Kidney capillary endothelial cell (primary cell): ENCODE results near the gene DCBLD1.
"Not testable (repeated sequence)": the region's sequence is repeated elsewhere in the genome, so short reads cannot be mapped to it uniquely, and the experiment has no call there.

ENCODE experiments used
- DNase-seq: peaks from one replicate; pipeline ENCODE4 v3.0.0-alpha.2; 2018; ENCODE audit warnings: low spot score

DCBLD1 gene

DNA sequence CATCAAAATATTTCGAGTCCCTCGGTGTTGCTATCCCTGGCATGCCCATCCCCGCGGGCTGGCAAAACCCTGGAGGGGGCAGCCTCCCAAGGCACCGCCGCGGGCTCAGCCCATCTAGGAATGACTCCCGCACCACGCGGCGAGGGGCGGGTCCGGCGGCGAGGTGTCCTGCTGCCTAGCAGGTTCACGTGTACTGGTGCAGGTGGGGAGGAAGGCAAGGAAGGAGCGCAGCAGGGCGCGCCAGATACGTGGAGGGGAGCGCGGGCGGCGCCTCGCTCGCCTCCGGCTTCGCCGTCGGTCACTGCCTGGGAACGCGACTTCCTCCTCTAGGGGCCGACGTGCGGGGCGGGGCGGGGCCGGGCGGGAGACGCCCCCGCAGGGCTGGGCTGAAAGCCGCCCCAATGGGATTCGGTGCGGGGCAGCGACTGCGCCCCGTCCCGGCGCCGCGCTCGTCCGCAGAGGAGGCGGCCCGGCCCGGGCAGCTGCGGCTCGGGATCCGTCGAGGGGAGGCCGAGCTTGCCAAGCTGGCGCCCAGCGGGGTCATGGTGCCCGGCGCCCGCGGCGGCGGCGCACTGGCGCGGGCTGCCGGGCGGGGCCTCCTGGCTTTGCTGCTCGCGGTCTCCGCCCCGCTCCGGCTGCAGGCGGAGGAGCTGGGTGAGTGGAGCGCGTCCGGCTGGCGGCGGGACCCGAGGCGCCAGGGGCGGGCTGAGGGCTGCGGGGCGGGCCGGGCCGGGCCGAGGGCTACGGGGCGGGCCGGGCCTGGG lies at the start of gene DCBLD1:
Gene DCBLD1 (plus strand): TSS at position 435 of the 764 bp plus-strand sequence. CDS start 108 bp downstream, at position 543.
- peak; percentile 82 for DNase-seq

DNA sequence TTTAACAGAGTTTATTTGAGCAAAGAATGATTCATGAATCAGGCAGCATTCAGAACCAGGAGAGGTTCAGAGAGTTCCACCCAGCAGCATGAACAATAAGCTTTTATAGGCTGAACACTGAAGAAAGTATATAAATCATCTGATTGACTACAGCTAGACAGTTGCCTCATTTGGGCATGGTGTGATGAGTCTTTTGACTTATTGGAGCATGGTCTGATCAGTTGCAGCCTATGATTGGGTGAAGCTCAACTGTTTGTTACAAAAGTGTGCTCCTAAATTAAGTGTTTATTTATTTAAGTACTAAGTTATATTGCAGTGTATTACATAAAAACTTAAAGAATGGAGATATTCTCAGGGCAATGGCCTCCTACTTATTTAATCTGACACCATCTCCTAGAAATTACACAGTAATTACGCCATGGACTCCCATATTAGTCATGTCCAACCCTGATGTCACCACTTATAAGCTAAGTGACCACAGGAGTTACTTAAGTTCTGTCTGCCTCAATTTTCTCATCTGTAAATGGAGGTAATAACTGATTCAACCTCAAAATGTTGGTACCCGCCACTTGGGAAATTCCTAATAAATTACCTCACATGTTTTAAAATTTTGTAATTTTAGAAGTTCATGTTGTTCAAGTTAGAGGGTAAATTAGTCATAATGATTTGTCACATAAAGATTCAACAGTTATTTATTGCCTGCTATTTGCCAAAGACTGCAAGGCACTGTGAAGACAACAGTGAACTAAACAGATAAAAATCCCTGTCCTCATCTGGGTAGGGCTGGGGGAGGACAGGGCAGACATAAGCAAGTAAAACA lies 41.6 kb upstream of the DCBLD1 start:
- no peak for DNase-seq

DNA sequence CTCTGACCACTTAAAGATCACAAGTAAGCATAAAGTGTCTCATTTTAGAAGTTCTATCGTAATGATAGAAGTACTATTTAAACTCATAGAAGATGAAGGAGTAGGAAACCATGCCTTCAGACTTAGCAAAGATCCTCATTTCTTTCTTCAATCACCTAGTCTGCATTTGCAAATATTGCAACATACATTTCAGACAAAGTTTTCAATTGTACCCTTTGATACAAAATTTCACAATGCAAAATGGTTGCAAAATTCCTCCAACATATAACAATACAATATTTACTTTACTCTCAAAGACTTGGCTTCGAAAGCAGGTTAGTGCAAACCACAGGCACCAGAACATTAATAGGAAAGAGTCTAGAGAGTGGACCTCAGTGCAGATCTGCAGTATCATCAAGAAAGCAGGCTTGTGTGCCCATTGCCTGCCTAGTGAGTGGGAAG lies 40.6 kb upstream of the DCBLD1 start:
- DNase-seq, result no peak

DNA sequence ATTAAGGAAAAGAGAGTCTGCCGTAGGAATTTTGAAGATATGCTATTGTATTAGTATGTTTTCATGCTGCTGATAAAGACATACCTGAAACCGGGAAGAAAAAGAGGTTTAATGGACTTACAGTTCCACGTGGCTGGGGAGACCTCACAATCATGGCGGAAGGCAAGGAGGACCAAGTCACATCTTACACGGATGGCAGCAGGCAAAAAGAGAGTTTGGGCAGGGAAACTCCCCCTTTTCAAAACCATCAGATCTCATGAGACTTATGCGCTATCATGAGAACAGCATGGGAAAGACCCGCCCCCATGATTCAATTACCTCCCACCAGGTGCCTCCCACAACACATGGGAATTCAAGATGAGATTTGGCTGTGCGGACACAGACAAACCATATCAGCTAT lies 40.2 kb upstream of the DCBLD1 start:
- DNase-seq, result not testable (repeated sequence)

GRCh38 chr6:117444600-117444999 lies 37.9 kb upstream of the DCBLD1 start:
- no peak for DNase-seq

GRCh38 chr6:117446861-117447260 lies 35.6 kb upstream of the DCBLD1 start:
- no peak for DNase-seq

DNA sequence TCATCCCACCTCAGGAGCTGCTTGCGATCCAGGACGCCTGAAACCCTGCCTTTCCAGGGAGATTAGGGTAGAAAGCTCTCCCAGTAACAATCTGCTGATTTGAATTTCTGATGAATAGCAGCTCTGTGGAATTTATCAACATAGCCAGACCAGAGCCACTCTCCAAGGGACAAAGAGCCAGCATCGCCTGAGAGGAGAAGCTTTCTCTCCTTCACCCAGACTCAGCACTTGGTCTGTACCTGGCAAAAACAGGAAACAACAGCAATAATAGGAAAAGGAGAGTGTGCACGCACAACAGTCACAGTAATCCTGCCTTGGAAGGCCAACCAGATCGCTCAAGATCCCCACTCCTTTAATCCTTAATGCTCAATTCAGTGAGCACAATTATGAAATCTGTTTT lies 34.5 kb upstream of the DCBLD1 start:
- DNase-seq, result no peak

DNA sequence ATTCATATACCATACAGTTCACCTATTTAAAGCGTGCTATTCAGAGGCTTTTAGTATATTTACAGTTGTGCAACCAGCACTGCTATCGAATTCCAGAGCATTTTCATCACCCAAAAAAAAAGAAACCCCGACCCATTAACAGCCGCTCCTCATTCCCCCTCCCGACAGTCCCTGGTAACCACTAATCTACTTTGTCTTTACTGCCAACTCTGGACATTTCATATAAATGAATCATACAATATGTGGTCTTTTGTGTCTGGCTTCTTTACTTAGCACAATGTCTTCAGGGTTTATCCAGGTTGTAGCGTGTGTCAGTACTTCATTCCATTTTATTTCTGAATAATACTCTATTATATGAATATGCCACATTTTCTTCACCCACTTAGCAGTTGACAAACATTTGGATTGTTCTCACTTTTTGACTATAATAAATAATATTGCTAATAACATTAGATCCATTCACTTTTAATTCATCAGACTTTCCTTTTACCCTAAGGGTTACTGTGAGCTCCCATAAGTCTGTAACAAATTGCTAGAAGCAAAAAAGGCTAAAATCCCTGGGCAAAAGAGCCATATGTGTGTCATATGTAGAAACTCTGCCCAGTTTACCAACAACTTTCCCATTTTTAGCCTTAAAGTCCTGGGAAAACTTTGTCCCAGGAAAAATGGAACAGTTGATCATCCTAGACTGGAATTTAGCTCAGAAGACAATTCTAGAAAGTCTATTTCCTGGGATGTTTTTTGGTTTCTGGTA lies 33.6 kb upstream of the DCBLD1 start:
- peak; percentile 27 for DNase-seq

GRCh38 chr6:117449549-117450439 lies 32.7 kb upstream of the DCBLD1 start:
- peak; percentile 66 for DNase-seq

- no peak for DNase-seq
Observed at GRCh38 chr6:117451671-117452070, 30.8 kb upstream of the DCBLD1 start.

DNA sequence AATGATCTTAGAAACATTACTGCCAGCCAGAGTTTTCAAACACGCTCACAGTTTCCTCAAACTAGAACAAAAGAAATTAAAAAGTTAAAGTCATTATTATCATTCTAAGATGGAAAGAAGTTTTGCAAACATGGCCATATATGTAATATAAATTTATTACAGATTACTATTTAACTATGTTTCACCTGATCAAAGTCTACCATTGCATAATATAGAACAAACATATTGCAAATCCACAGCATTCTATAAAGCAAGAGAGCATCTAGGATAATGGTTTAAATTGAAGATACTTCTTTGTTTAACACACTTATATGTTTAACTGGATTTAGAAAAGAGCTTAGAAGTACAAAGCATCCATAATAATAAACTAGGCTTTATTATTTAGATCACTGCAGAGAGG lies 26.2 kb upstream of the DCBLD1 start:
- DNase-seq, result no peak

DNA sequence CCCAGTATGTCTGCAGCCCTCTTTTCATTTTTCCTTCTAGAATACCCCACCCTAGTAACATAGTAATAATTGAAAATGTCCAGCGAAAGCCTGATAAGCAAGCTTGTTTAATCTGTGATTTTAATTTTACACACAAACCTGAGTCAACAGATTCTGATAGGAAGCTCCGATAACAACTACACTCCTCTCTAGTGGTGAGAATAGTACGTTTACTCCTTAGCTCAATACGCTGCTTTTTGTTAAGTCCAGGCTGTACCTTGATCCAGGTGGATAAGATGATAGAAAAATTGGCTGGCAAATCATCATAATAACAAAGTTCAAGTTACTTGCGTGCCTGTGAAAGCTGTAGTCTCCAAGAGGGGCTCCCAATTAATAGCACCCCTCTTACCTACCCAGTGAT lies 25.5 kb upstream of the DCBLD1 start:
- no peak for DNase-seq

- DNase-seq, result no peak
Observed at GRCh38 chr6:117459204-117459944, 23.1 kb upstream of the DCBLD1 start.

DNA sequence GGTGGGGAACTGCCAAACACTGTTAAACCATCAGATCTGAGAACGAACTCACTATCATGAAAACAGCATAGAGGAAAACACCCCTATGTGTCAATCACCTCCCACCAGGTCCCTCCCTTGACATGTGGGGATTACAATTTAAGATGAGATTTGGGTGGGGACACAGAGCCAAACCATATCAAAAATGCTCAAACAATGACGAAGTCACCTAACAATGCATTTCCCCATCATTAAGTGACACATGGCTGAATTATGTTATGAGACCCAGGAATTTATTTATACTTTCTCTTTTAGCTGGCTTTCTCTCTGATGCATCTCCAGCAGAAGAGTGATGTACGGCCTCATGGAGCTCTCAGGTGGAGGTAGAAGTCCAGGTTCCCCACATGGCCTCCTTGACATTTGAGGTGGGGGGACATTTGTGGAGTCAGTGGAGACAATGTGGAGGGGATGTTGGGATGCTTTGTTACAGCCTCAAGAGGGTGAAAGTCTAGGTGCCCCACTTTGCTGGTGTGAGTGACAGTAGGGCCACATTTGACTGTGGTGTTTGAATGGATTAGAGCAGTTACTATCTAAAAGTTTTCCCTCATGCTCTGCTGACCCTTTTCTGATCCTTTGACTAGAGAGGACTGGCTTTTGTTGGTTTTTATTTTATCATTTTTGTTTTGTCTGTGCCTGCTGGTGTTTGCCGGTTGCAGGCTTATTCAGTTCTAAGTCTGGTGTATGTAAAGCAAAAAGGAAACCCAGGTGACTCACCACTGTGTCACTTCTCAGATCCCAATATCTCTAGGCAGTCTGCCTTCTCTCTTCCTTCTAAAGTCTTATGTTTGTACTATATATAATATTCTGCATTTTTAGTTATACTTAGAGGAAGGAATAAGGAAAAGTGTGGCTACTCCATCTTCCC lies 18.5 kb upstream of the DCBLD1 start:
- DNase-seq, result peak; percentile 82

- no peak for DNase-seq
Observed at GRCh38 chr6:117464700-117465099, 17.8 kb upstream of the DCBLD1 start.

- DNase-seq, result no peak
Observed at GRCh38 chr6:117465691-117466090, 16.8 kb upstream of the DCBLD1 start.

DNA sequence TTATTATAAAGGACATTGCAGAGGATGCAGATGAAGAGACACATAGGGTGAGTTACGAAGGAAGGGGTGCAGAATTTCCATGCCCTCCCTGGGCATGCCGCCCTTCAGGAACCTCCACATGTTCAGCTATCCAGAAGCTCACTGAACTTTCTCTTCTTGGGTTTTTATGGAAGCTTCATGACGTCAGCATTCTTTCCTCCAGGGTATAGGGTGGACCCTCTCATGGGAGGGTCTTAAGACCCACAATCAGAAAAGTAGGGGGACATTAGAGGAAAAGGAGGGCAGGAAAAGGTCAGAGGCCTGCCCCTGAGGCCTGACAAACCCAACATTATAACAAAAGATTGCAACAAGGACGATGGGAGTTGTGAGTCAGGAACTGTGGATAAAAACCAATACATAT lies 14.6 kb upstream of the DCBLD1 start:
- no peak for DNase-seq

DNA sequence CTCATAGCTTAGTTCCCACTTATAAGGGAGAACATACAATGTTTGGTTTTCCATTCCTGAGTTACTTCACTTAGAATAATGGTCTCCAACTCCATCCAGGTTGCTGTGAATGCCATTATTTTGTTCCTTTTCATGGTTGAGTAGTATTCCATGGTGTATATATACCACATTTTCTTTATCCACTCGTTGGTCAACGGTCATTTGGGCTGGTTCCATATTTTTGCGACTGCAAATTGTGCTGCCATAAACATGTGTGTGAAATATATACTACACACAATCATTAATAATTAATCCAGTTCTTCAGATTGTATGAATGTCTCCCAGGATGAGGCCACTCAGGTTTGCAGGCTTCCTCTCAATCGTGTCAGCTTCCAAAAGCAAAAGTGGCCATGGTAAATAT lies 13.9 kb upstream of the DCBLD1 start:
- not testable (repeated sequence) for DNase-seq

GRCh38 chr6:117469356-117469755 lies 13.1 kb upstream of the DCBLD1 start:
- no peak for DNase-seq

DNA sequence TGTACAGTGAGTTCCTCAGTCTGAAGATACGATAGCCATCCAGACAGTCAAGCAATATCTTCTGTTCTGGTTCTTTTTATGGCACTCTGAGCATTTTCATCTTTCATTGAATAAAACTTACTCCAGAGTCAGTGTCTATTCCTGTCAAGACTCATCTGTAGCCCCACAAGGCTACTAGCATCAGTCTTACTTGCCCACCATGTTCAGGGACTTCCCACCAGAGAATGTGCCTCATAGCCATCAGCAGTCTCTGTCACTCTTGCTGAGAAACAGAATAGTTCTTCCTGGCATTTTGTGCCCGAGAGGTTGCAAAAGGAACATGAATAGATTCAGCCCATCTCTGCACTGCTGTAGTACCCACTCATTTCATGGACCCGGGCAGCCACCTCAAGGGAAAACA lies 12.7 kb upstream of the DCBLD1 start:
- DNase-seq, result no peak
